Mononuclear cell (primary cell): ENCODE data around the gene SEC14L5. TPM values are rescaled to one million over a fixed set of nuclear protein-coding genes. Genes with fewer than 3 reads are reported as not detected.

Experiments
- H3K27me3 ChIP-seq: 2 replicates; pipeline ENCODE4 v1.6.0; 2011; ENCODE audit warnings: low read length, control low read depth; ENCODE audit not compliant: insufficient read depth
- H3K4me1 ChIP-seq: 2 replicates; pipeline ENCODE4 v1.5.1; 2011; ENCODE audit warnings: mild to moderate bottlenecking, low read length, control low read depth; ENCODE audit not compliant: insufficient read depth
- H3K4me3 ChIP-seq: 2 replicates; pipeline ENCODE4 v1.5.1; 2011; ENCODE audit warnings: mild to moderate bottlenecking, low read length, moderate library complexity
- H3K9me3 ChIP-seq: 2 replicates; pipeline ENCODE4 v1.5.1; 2011; ENCODE audit warnings: low read depth, mild to moderate bottlenecking, control low read depth, low read length
- total RNA-seq: library from RNA; depleted of rRNA; stranded (reverse); fragments of >200 nt; gene quantifications from one replicate; pipeline ENCODE4 v1.2.3, GENCODE V29; 2012

SEC14L5 gene
- total RNA-seq, 1 donor = 1.6 TPM

DNA sequence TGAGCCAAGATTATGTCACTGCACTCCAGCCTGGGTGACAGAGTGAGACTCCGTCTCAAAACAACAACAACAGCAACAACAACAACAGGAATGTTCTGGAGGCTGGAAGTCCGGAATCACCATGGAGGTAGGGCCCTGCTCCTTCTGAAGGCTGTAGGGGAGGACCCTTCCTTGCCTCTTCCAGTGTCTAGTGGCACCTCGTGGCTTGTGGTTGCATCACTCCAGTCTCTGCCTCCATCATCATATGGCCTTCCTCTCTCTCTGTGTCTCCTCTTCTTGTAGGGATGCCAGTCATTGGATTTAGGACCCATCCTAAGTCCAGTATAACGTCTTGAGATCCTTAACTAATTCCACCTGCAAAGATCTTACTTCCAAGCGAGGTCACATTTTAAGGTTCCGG, 61.6 kb downstream of the SEC14L5 start:
- Histone ChIP-seq H3K4me1 (no peaks in the 10 kb centered on the region), H3K4me3 (no peak overlapping the region), H3K9me3 (no peaks in the 10 kb centered on the region), H3K27me3 (no peaks in the 10 kb centered on the region)

DNA sequence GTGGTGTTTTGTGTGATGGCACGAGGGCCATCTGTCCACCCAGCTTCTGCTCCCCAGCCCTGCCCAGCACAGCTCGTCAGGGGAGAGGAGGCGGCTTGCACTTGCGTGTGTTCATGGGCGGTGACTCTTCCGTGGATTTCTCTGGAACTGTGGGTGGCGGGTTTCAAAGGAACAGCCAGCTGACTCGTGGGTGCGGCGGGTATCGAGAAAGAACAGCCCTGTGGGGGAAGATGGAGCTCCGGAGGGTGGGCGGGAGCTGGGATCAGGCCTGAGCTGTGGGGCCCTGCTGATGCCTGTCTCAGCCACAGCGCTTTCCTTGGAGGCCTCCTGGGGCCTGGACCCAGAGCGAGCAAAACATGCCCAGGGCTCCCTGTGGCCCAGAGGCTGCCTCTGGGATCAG, 62.4 kb downstream of the SEC14L5 start:
- H3K9me3 ChIP-seq = no peaks in the 10 kb centered on the region
- H3K27me3 ChIP-seq = no peaks in the 10 kb centered on the region
- no peak overlapping the region for H3K4me3 ChIP-seq
- no peaks in the 10 kb centered on the region for H3K4me1 ChIP-seq

- Histone ChIP-seq H3K27me3 (no peaks in the 10 kb centered on the region), H3K4me3 (no peak overlapping the region), H3K4me1 (no peaks in the 10 kb centered on the region), H3K9me3 (no peaks in the 10 kb centered on the region)
These were observed 64.4 kb downstream of the SEC14L5 start for GRCh38 chr16:5022521-5022920.

GRCh38 chr16:5024632-5025031, 66.5 kb downstream of the SEC14L5 start:
- H3K4me3 ChIP-seq = no peak overlapping the region
- H3K9me3 ChIP-seq = no peaks in the 10 kb centered on the region
- no peaks in the 10 kb centered on the region for H3K4me1 ChIP-seq
- H3K27me3 ChIP-seq = no peaks in the 10 kb centered on the region

GRCh38 chr16:5025171-5025632, 67.1 kb downstream of the SEC14L5 start:
- Histone ChIP-seq H3K4me1 (no peaks in the 10 kb centered on the region), H3K9me3 (no peaks in the 10 kb centered on the region), H3K4me3 (no peak overlapping the region), H3K27me3 (no peaks in the 10 kb centered on the region)

- no peaks in the 10 kb centered on the region for H3K9me3 ChIP-seq
- H3K4me1 ChIP-seq = no peaks in the 10 kb centered on the region
- no peak overlapping the region for H3K4me3 ChIP-seq
- H3K27me3 ChIP-seq = no peaks in the 10 kb centered on the region
These were observed 68.5 kb downstream of the SEC14L5 start for GRCh38 chr16:5026664-5027063.

DNA sequence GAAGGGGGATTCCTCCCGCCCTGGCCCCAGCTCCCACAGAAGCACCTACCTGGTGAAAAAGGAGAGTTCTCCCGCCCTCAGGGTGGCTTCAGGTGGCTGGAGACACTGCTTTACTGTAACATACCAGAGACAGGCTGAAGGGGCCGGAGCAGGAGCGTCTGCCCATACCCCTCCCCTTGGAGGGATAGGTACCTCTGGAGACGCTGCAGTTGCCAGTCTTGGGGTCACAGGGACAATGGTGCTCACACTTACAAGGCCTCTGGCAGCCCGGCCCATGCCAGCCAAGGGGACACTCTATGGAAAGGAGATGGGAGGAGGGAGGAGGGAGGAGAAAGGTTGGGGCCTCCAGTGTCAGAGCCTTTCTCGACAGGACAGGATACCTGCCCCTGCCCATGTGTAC, 69.0 kb downstream of the SEC14L5 start:
- Histone ChIP-seq H3K9me3 (no peaks in the 10 kb centered on the region), H3K4me1 (peaks cover 2% of the 10 kb centered on the region)

GRCh38 chr16:5027575-5028235, 69.6 kb downstream of the SEC14L5 start:
- Histone ChIP-seq H3K4me1 (peaks cover 8% of the 10 kb centered on the region), H3K4me3 (no peak overlapping the region), H3K27me3 (no peaks in the 10 kb centered on the region), H3K9me3 (no peaks in the 10 kb centered on the region)

More for the DNA sequence above, 69.0 kb downstream of the SEC14L5 start:
- no peak overlapping the region for H3K4me3 ChIP-seq
- H3K27me3 ChIP-seq = no peaks in the 10 kb centered on the region

GRCh38 chr16:5028950-5029475, 70.9 kb downstream of the SEC14L5 start:
- peaks cover 17% of the 10 kb centered on the region for H3K4me1 ChIP-seq
- no peak overlapping the region for H3K4me3 ChIP-seq
- no peaks in the 10 kb centered on the region for H3K27me3 ChIP-seq
- no peaks in the 10 kb centered on the region for H3K9me3 ChIP-seq

DNA sequence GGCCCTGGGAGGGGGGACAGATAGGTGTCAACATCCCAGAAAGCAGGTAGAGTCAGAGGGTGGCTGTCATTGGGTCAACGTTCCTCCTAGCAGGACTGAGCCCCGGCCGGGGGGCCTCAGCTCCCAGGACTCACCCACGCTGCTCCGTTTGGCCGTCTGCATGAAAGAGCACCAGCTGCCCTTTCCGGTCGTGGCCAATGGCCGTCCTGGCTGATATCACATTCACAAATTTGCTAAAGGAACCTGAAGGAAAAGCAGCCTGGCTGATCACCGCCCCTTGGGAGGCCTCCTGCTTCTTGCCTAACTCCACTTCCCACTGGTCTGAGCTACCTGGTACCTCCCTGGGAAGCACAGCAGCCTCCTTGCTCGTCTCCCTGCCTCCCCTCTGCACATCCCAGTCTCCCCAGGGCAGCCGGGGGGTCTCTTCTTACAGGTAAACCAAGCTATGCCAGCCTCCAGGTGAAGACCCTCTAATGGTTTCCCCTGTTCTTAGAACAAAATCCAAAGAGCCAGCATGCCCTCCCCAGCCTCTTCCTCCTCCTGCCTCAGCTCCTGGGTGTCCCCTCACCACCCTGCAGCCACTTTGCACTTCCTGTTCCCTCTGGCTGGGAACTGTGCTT, 72.2 kb downstream of the SEC14L5 start:
- H3K27me3 ChIP-seq = no peaks in the 10 kb centered on the region
- H3K4me1 ChIP-seq = peaks cover 24% of the 10 kb centered on the region
- H3K9me3 ChIP-seq = no peaks in the 10 kb centered on the region
- no peak overlapping the region for H3K4me3 ChIP-seq

GRCh38 chr16:5031601-5032000, 73.5 kb downstream of the SEC14L5 start:
- H3K4me3 ChIP-seq = no peak overlapping the region
- no peaks in the 10 kb centered on the region for H3K9me3 ChIP-seq
- peaks cover 24% of the 10 kb centered on the region for H3K4me1 ChIP-seq
- no peaks in the 10 kb centered on the region for H3K27me3 ChIP-seq

DNA sequence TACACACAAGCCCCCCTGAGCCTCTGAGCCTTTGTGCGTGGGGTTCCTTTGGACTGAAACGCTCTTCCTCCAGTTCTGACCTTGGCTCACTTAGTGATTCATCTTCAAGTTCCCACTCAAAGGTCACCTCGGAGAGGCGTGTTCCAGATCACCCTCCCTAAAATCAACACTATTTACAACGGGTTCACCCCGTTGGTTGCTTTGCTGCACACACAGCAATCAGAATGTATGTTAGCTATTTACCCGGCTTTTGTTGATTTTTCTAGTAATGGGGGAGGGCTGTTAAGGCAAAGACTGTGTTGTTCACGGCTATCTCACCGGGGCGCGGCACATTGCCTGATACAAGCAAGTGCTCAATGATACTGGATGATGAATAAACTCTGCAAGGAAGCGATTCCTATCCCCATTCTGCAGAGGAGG, 74.6 kb downstream of the SEC14L5 start:
- Histone ChIP-seq H3K4me1 (peaks cover 24% of the 10 kb centered on the region), H3K4me3 (peak overlapping the region; percentile 69), H3K27me3 (no peaks in the 10 kb centered on the region), H3K9me3 (no peaks in the 10 kb centered on the region)

GRCh38 chr16:5033256-5034166, 75.4 kb downstream of the SEC14L5 start, which contains the start of gene NAGPA:
Gene NAGPA (minus strand): TSS chr16:5033935. CDS start chr16:5033914, 21 bp downstream.
- Histone ChIP-seq H3K4me1 (peaks cover 24% of the 10 kb centered on the region), H3K9me3 (no peaks in the 10 kb centered on the region), H3K4me3 (peak within 1 kb of the TSS; percentile 69), H3K27me3 (no peaks in the 10 kb centered on the region)

DNA sequence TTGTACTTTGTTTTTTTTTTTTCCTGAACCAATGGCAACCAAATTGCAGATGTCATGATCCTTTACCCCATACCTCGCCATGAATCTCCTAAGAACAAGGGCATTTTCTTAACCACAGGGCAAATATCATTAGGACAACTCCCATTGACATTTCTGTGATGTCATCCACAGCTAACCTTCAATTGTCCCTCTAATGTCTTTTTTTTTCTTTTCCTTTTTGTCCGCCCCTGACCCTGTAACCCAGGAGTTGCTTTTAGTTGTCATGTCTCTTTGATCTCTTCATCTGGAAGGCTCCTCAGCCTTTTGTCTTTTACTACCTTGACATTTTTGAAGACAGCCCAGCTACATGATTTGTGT, 76.0 kb downstream of the SEC14L5 start:
- Histone ChIP-seq H3K27me3 (no peaks in the 10 kb centered on the region), H3K9me3 (no peaks in the 10 kb centered on the region), H3K4me3 (peak overlapping the region; percentile 69), H3K4me1 (peaks cover 24% of the 10 kb centered on the region)

DNA sequence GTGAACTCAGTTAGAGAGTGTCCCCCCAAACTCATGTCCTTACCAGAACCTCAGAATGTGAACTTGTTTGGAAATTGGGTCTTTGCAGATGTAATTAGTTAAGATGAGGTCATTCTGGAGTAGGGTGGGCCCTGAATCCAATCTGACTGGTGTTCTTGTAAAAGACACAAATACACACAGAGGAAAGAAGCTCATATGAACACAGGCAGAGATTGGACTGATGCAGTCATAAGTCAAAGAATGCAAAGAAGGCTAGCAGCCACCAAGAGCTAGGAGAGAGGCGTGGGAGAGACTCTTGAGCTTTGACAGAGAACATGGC, 77.7 kb downstream of the SEC14L5 start:
- no peaks in the 10 kb centered on the region for H3K9me3 ChIP-seq
- H3K4me1 ChIP-seq = peaks cover 24% of the 10 kb centered on the region
- H3K4me3 ChIP-seq = no peak overlapping the region
- no peaks in the 10 kb centered on the region for H3K27me3 ChIP-seq
